ENCODE data around the gene GLIS1.

Gene GLIS1

GRCh38 chr1:53505401-53505800 lies 233.6 kb downstream of the GLIS1 start:
- H3K9me2 ChIP-seq (replicated peaks; ENCODE audit: low read depth, low read length): no peaks in the 10 kb centered on the region
- H3F3A ChIP-seq (ENCODE audit: low read depth): no peaks in the 10 kb centered on the region
- no peaks in the 10 kb centered on the region for H3K36me3 ChIP-seq (ENCODE audit: insufficient read depth, low read length)
- peaks cover 26% of the 10 kb centered on the region for H3K4me1 ChIP-seq (ENCODE audit: insufficient read depth, low read length, poor library complexity, severe bottlenecking)
- no peak for TF ChIP-seq CTCF (conservative IDR thresholded peaks at IDR 0.05; ENCODE audit: low read length)
- no peak for TF ChIP-seq EZH2phosphoT487 (IDR thresholded peaks at IDR 0.05; ENCODE audit: borderline replicate concordance)
- H3K9ac ChIP-seq (ENCODE audit: low read depth, low read length, poor library complexity, severe bottlenecking): no peak overlapping the region
- no peak overlapping the region for H2AFZ ChIP-seq (ENCODE audit: low read length)
- H3K9me3 ChIP-seq (ENCODE audit: insufficient read depth, low read depth, low read length): no peaks in the 10 kb centered on the region
- no peak overlapping the region for H3K4me2 ChIP-seq (ENCODE audit: low read depth, low read length, poor library complexity, severe bottlenecking)
- H4K20me1 ChIP-seq (ENCODE audit: insufficient read depth, low read length, poor library complexity, severe bottlenecking): no peaks in the 10 kb centered on the region
- H3K27me3 ChIP-seq (ENCODE audit: insufficient read depth, low read length, poor library complexity, severe bottlenecking): no peaks in the 10 kb centered on the region
- no peaks in the 10 kb centered on the region for H3K79me2 ChIP-seq (ENCODE audit: insufficient read depth, low read length)
- no peak overlapping the region for H3K4me3 ChIP-seq (ENCODE audit: low read length, poor library complexity, severe bottlenecking)

- Histone ChIP-seq H3K79me2 (ENCODE audit: insufficient read depth, low read length) (no peaks in the 10 kb centered on the region), H3K9me3 (ENCODE audit: insufficient read depth, low read depth, low read length) (no peaks in the 10 kb centered on the region), H3K4me1 (ENCODE audit: insufficient read depth, low read length, poor library complexity, severe bottlenecking) (peaks cover 31% of the 10 kb centered on the region), H3K4me2 (ENCODE audit: low read depth, low read length, poor library complexity, severe bottlenecking) (no peak overlapping the region), H2AFZ (ENCODE audit: low read length) (no peak overlapping the region), H3F3A (ENCODE audit: low read depth) (no peaks in the 10 kb centered on the region), H3K4me3 (ENCODE audit: low read length, poor library complexity, severe bottlenecking) (no peak overlapping the region), H3K9me2 (replicated peaks; ENCODE audit: low read depth, low read length) (no peaks in the 10 kb centered on the region), H3K27me3 (ENCODE audit: insufficient read depth, low read length, poor library complexity, severe bottlenecking) (no peaks in the 10 kb centered on the region), H3K9ac (ENCODE audit: low read depth, low read length, poor library complexity, severe bottlenecking) (no peak overlapping the region), H4K20me1 (ENCODE audit: insufficient read depth, low read length, poor library complexity, severe bottlenecking) (no peaks in the 10 kb centered on the region), H3K36me3 (ENCODE audit: insufficient read depth, low read length) (no peaks in the 10 kb centered on the region)
- TF ChIP-seq EZH2phosphoT487 (IDR thresholded peaks at IDR 0.05; ENCODE audit: borderline replicate concordance) (no peak), CTCF (conservative IDR thresholded peaks at IDR 0.05; ENCODE audit: low read length) (no peak)
These were observed 234.1 kb downstream of the GLIS1 start for GRCh38 chr1:53504901-53505300.

- no peaks in the 10 kb centered on the region for H3K36me3 ChIP-seq (ENCODE audit: insufficient read depth, low read length)
- H3K27me3 ChIP-seq (ENCODE audit: insufficient read depth, low read length, poor library complexity, severe bottlenecking): no peaks in the 10 kb centered on the region
- TF ChIP-seq EZH2phosphoT487 (IDR thresholded peaks at IDR 0.05; ENCODE audit: borderline replicate concordance) (no peak), CTCF (conservative IDR thresholded peaks at IDR 0.05; ENCODE audit: low read length) (no peak)
- no peak overlapping the region for H3K4me3 ChIP-seq (ENCODE audit: low read length, poor library complexity, severe bottlenecking)
- no peaks in the 10 kb centered on the region for H3K9me2 ChIP-seq (replicated peaks; ENCODE audit: low read depth, low read length)
- no peaks in the 10 kb centered on the region for H3K9me3 ChIP-seq (ENCODE audit: insufficient read depth, low read depth, low read length)
- H3K79me2 ChIP-seq (ENCODE audit: insufficient read depth, low read length): no peaks in the 10 kb centered on the region
- H3F3A ChIP-seq (ENCODE audit: low read depth): peaks cover 6% of the 10 kb centered on the region; the same call in 1 of the 2 replicates
- H4K20me1 ChIP-seq (ENCODE audit: insufficient read depth, low read length, poor library complexity, severe bottlenecking): no peaks in the 10 kb centered on the region
- peaks cover 34% of the 10 kb centered on the region for H3K4me1 ChIP-seq (ENCODE audit: insufficient read depth, low read length, poor library complexity, severe bottlenecking)
- H3K9ac ChIP-seq (ENCODE audit: low read depth, low read length, poor library complexity, severe bottlenecking): no peak overlapping the region
- H2AFZ ChIP-seq (ENCODE audit: low read length): no peak overlapping the region
- no peak overlapping the region for H3K4me2 ChIP-seq (ENCODE audit: low read depth, low read length, poor library complexity, severe bottlenecking)
These were observed 235.3 kb downstream of the GLIS1 start for GRCh38 chr1:53503433-53504217.
